HEK293 (cell line): Measurements from ENCODE around the gene HDDC3.

Source experiments
- CTCF ChIA-PET: fragments of 350-600 bp; formaldehyde crosslinking; extraction: SDS; loops from one replicate; lab custom pipeline; 2021; ENCODE audit warnings: antibody characterized with exemption; lab: Yijun Ruan, JAX
- POLR2A ChIA-PET: fragments of 300-600 bp; formaldehyde crosslinking; extraction: SDS; loops from one replicate; lab custom pipeline; 2020; ENCODE audit warnings: antibody characterized with exemption, inconsistent platforms; lab: Yijun Ruan, JAX
- H3K27ac ChIP-seq: fragments of 200-500 bp; sonication (Bioruptor generic); 2 replicates; pipeline ENCODE4 v1.5.1; 2014; ENCODE audit warnings: low read depth, low read length, control low read depth, inconsistent platforms; ENCODE audit errors: extremely low read depth
- H3K36me3 ChIP-seq, 2 experiments: fragments of 200-500 bp in 1 of 2; sonication (Bioruptor generic) in 1 of 2; 1 replicate in 1 of 2; 2 replicates in 1 of 2; pipeline ENCODE4 v1.5.1; 2014 to 2017; ENCODE audit warnings: inconsistent platforms in 2 of 2, low read length in 2 of 2; ENCODE audit not compliant: control insufficient read depth in 2 of 2, insufficient read depth in 1 of 2
- H3K4me1 ChIP-seq: fragments of 200-500 bp; sonication (Bioruptor generic); 2 replicates; pipeline ENCODE4 v1.5.1; 2014; ENCODE audit warnings: mild to moderate bottlenecking, low read length, inconsistent platforms; ENCODE audit not compliant: control insufficient read depth, insufficient read depth
- H3K4me3 ChIP-seq: 2 replicates; pipeline ENCODE4 v1.5.1; 2011; ENCODE audit warnings: low read depth, mild to moderate bottlenecking, control low read depth, low read length, moderate library complexity
- H3K9me3 ChIP-seq: fragments of 200-500 bp; sonication (Bioruptor generic); 2 replicates; pipeline ENCODE4 v1.5.1; 2014; ENCODE audit warnings: low read depth, low read length, inconsistent platforms; ENCODE audit not compliant: control insufficient read depth, insufficient read depth
- HOXA7 ChIP-seq: sonication (generic); formaldehyde crosslinking; IDR thresholded peaks from 2 replicates; pipeline ENCODE4 v1.8.1; 2022; ENCODE audit warnings: missing genetic modification reagents, borderline replicate concordance
- KLF1 ChIP-seq: fragments of 450-650 bp; formaldehyde crosslinking; IDR thresholded peaks from 2 replicates; pipeline ENCODE4 v1.5.1; 2016; ENCODE audit warnings: missing biosample characterization, missing genetic modification characterization
- KLF10 ChIP-seq: fragments of 450-650 bp; IDR thresholded peaks from 2 replicates; pipeline ENCODE4 v1.5.1; 2018; ENCODE audit warnings: missing biosample characterization, mild to moderate bottlenecking, missing genetic modification characterization
- KLF16 ChIP-seq: fragments of 450-650 bp; formaldehyde crosslinking; IDR thresholded peaks from 2 replicates; pipeline ENCODE4 v1.5.1; 2017; ENCODE audit warnings: missing biosample characterization, missing genetic modification characterization
- OVOL3 ChIP-seq: fragments of 450-650 bp; formaldehyde crosslinking; IDR thresholded peaks from 2 replicates; pipeline ENCODE4 v1.5.1; 2016; ENCODE audit warnings: missing biosample characterization, missing genetic modification characterization
- PRDM6 ChIP-seq: fragments of 450-650 bp; formaldehyde crosslinking; IDR thresholded peaks from 2 replicates; pipeline ENCODE4 v1.5.1; 2017; ENCODE audit warnings: missing biosample characterization, missing genetic modification characterization
- TSHZ1 ChIP-seq: fragments of 450-650 bp; formaldehyde crosslinking; IDR thresholded peaks from 2 replicates; pipeline ENCODE4 v1.5.1; 2016; ENCODE audit warnings: missing biosample characterization, missing genetic modification characterization, borderline replicate concordance
- YY1 ChIP-seq: fragments of 450-650 bp; formaldehyde crosslinking; IDR thresholded peaks from 2 replicates; pipeline ENCODE4 v1.5.1; 2018; ENCODE audit warnings: missing biosample characterization, missing genetic modification characterization
- ZNF114 ChIP-seq: fragments of 450-650 bp; formaldehyde crosslinking; IDR thresholded peaks from 2 replicates; pipeline ENCODE4 v1.5.0; 2017; ENCODE audit warnings: missing biosample characterization, missing genetic modification characterization
- ZNF133 ChIP-seq: fragments of 450-650 bp; formaldehyde crosslinking; IDR thresholded peaks from 2 replicates; pipeline ENCODE4 v1.5.1; 2016; ENCODE audit warnings: missing biosample characterization, missing genetic modification characterization
- ZNF239 ChIP-seq: fragments of 450-650 bp; formaldehyde crosslinking; IDR thresholded peaks from 2 replicates; pipeline ENCODE4 v1.5.1; 2016; ENCODE audit warnings: missing biosample characterization, missing genetic modification characterization
- ZNF280C ChIP-seq: fragments of 450-650 bp; formaldehyde crosslinking; IDR thresholded peaks from 2 replicates; pipeline ENCODE4 v1.5.1; 2016; ENCODE audit warnings: missing biosample characterization, missing genetic modification characterization
- ZNF394 ChIP-seq: fragments of 450-650 bp; formaldehyde crosslinking; IDR thresholded peaks from 2 replicates; pipeline ENCODE4 v1.5.1; 2016; ENCODE audit warnings: missing biosample characterization, missing genetic modification characterization, mild to moderate bottlenecking, moderate library complexity, borderline replicate concordance
- ZNF530 ChIP-seq: fragments of 450-650 bp; formaldehyde crosslinking; IDR thresholded peaks from 2 replicates; pipeline ENCODE4 v1.5.1; 2016; ENCODE audit warnings: low read depth, missing biosample characterization, missing genetic modification characterization
- ZNF544 ChIP-seq: fragments of 450-650 bp; formaldehyde crosslinking; IDR thresholded peaks from 2 replicates; pipeline ENCODE4 v1.5.0; 2017; ENCODE audit warnings: missing biosample characterization, missing genetic modification characterization
- ZNF548 ChIP-seq: fragments of 450-650 bp; formaldehyde crosslinking; IDR thresholded peaks from 2 replicates; pipeline ENCODE4 v1.5.1; 2016; ENCODE audit warnings: missing biosample characterization, missing genetic modification characterization
- ZNF629 ChIP-seq: fragments of 450-650 bp; formaldehyde crosslinking; IDR thresholded peaks from 2 replicates; pipeline ENCODE4 v1.5.1; 2017; ENCODE audit warnings: missing biosample characterization, missing genetic modification characterization
- ZNF791 ChIP-seq: fragments of 450-650 bp; formaldehyde crosslinking; IDR thresholded peaks from 2 replicates; pipeline ENCODE4 v1.5.1; 2016; ENCODE audit warnings: missing biosample characterization, missing genetic modification characterization
- ZNF830 ChIP-seq: fragments of 450-650 bp; IDR thresholded peaks from 2 replicates; pipeline ENCODE4 v1.5.0; 2018; ENCODE audit warnings: missing biosample characterization, missing genetic modification characterization, low read depth, mild to moderate bottlenecking, moderate library complexity

Gene HDDC3

GRCh38 chr15:90948506-90948905, 16.2 kb upstream of the HDDC3 start:
- CTCF ChIA-PET, result interaction anchor here (0.9 to 4.0 kb wide), 4 partner anchors 14 to 84 kb away, joined by 3 to 16 read pairs (median 6); partner anchors contain the start of genes HDDC3, MAN2A2 and UNC45A
- TF ChIP-seq ZNF280C (tag by site-specific recombination), result no peak
- TF ChIP-seq KLF16, result no peak
- no peak for TF ChIP-seq ZNF629 (tag by site-specific recombination)
- TF ChIP-seq HOXA7, result no peak
- no peak for TF ChIP-seq ZNF830 (tag by site-specific recombination)
- TF ChIP-seq ZNF791 (tag by site-specific recombination), result no peak
- TF ChIP-seq TSHZ1 (tag by site-specific recombination), result no peak
- TF ChIP-seq KLF10, result no peak
- no peak for TF ChIP-seq KLF1 (tag by site-specific recombination)
- no peak for TF ChIP-seq ZNF114 (tag by site-specific recombination)
- no peak for TF ChIP-seq YY1
- TF ChIP-seq ZNF548 (tag by site-specific recombination), result no peak
- TF ChIP-seq ZNF394, result no peak
- TF ChIP-seq ZNF239 (tag by site-specific recombination), result no peak
- no peak for TF ChIP-seq ZNF530 (tag by site-specific recombination)
- TF ChIP-seq ZNF544 (tag by site-specific recombination), result no peak
- no peak for TF ChIP-seq PRDM6 (tag by site-specific recombination)
- TF ChIP-seq ZNF133 (tag by site-specific recombination), result no peak
- no peak for TF ChIP-seq OVOL3 (tag by site-specific recombination)
- no peaks in the 10 kb centered on the region for H3K9me3 ChIP-seq
- H3K4me1 ChIP-seq, result no peaks in the 10 kb centered on the region
- H3K36me3 ChIP-seq, result peaks cover 49 to 94% of the 10 kb centered on the region in 2 experiments
- H3K4me3 ChIP-seq, result no peak overlapping the region
- POLR2A ChIA-PET, result interaction anchor here (0.6 to 1.1 kb wide), 3 partner anchors 8 to 44 kb away, joined by 3 to 5 read pairs (median 4); no protein-coding TSS in a partner anchor
- no peak overlapping the region for H3K27ac ChIP-seq
